Activated T-helper 9 cell treated with anti-CD3 and anti-CD28 coated beads, Interleukin-2, amount 50 U/mL, for 16 hours (primary cell): ENCODE results near the gene GLI2.

Experiments
- DNase-seq: peaks from one replicate; pipeline ENCODE4 v3.0.0-alpha.2; 2020; ENCODE audit warnings: low read depth

GLI2 gene

GRCh38 chr2:120758181-120759144 lies 22.8 kb downstream of the GLI2 start:
- DNase-seq, result no peak

DNA sequence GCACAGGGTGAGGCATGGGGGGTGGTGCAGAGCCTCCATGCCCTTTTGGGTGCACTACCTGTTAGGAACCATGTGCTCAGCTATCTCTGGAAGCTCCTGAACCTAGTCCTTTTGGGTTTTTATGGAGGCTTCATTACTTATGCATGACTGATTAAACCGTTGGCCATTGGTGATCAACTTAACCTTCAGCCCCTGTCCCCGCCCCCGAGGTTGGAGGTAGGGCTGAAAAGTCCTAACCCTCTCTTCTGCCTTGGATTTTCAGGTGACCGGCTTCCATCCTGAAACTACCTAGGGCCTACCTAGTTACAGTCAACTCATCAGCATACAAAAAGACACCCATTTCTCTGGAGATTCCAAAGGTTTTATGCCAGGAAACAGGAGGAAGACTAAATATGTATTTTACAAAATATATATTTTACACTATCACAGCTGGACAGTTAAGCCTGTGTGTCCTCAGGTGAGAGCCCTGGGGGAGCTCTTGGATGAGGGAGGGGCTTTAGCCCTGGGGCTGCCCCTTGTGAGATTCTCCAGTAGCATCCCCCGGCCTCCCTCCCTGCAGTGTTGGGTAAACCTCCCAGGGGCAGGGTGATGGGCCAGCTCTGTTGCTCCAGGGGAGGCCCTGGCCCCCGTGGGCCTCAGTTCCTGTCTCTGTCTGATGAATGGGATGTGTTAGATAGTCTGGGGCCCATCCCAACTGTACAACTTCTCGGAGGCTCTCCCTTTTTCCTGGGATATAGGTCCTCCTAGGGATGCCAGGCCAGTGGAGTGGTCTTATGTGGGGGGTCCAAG lies 24.1 kb downstream of the GLI2 start:
- DNase-seq, result no peak

DNA sequence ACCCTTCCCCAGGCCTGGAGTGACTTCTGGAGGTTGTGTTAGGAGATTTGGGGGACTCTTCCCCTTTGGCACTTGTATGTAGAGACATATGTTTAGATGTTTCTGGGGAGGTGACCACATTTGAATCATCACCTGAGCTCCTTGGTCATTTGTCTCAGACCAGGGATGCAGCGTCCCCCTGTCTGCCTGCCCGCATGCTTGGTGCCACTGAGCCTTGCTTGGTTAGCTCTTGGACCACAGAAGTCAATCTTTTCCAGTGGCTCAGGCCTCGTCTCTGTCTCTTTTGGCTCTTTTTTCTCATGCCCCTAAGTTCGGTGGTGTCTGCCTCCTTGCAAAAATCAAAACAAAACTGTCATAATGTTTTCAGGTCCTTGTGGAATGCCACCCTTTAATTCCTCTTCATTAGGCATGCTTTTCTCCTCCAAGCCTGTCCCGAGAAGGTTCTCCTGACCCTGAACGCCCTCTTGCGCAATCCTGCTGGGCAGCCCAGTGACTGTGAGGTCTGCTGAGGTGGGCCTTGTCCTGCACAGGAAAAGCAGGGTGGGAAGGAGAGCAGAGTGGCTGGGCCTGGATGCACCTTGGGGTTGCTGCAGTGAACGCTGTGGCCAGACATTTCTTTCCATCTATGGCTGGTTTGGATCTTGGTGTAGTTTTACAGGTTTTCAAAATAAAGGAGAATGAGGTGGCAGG lies 24.9 kb downstream of the GLI2 start:
- DNase-seq, result no peak

DNA sequence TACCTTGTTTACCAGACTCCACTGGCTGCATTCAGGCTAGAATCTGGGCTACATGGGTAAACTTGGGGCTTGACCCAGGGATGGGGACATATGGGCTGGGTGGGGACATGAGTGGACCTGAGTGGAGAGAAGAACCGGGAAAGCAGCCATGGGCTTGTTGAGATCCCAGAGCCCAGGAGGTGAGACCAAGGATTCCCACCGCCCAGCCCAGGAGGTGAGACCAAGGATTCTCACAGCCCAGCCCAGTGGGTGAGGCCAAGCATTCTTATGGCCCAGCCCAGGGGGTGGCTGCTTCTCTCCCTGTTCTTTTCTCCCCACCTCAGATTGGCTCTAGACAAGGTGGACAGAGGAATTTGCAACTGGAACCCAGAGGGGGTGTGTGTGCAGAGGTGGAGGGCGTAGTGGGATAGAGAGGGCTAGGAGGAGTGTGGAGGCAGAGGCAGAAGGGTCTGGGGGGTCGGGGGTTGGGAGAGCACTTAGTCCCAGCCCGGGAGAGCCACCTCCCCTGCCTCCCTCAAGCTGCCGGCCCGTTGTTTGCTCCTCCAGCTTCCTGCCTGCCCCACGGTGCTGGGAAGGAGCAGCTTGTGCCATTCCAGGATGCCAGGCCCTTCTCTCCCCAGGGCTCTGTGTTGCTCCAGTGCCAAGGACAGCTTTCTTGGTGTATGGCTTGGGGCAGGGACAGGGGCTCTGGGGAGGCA lies 25.6 kb downstream of the GLI2 start:
- no peak for DNase-seq

- DNase-seq, result no peak
These were observed 26.2 kb downstream of the GLI2 start for GRCh38 chr2:120761911-120762310.

DNA sequence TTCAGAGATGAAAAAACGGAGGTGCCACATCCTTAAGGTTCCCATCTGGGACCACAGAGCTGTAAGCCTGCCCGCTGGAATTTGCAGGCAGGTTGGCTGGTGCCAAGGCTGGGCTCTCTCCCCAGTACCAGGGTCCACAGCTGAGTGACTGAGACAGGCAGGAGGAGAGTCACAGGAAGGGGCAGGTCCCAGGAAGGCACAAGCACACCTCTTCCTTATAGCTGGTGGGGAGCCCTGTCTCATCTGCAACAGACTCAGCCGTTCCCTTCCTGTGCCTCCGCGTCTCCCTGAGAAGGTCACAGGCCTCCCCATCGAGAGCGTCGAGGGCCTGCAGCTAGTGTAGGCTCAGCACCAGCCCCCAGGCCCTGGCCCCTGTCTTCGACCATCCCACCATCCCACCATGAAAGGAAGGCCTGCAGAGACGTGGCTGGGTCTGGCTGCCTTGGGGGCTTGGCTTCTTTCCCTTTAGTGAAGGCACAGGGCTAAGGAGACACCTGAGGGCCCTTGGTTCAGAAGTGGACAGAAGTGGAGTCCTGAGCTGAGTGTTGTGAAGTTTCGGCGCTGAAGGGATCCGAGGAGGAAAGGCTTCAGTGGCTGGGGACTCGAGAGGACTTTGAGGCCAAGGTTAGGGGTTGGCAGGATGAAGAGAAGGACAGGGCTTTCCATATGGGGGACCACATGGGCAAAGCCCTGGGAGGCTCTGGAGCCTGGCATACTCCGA lies 26.8 kb downstream of the GLI2 start:
- no peak for DNase-seq

- DNase-seq, result no peak
These were observed 27.8 kb downstream of the GLI2 start for GRCh38 chr2:120763508-120763907.

DNA sequence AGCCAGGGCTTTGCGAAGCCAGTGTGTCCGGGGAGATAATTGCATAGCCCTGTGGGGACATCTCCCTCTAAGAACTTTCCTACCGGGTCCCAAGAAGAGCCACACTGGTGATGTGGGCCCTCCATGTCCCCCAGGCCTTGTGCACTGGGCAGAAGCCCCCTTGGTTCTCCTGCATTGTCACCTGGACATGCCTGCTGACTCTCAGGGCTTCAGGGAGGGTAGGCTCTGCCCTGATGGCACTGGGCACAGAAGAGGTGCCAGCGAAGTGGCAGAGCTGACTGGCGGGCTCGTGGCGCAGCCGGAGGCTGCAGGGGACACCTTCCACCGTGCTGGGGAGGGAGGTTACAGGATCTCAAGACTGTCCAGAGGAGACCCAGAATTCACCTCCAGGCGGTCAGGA lies 28.3 kb downstream of the GLI2 start:
- DNase-seq, result no peak

- no peak for DNase-seq
These were observed 28.8 kb downstream of the GLI2 start for GRCh38 chr2:120764492-120764891.

DNA sequence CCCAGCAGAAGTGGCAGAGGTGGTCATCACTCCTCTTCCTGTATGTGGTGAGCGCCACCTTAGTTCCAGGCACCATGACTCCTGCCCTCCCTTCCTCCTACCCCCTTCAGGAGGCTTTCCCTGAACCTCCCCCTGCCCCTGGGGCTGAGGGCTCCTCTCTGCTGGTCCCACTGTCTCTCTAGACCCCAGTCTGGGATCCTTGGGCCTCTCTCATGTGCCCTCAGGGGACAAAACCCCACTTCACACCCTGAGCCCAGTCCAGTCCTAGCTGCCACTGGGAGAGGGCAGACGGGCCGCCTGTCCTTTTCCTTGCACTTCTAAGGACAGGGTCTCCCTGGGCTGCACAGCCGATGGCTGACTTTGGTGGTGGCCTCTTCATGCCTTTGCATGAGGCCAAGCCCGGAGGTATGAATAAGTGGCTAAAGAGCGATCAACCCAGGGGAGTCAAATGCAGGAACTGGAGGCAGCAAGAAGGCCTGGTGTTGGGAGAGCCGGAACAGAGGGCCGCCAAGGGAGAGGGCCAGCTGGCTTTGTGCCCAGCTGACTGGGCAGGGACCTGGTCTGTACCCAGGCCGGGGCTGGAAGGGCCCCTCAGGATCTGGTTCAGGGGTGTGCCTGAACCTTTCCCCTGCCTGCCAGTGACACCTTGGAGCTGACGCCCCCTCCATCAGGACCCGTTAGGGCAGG lies 29.5 kb downstream of the GLI2 start:
- DNase-seq, result no peak

GRCh38 chr2:120765678-120766469 lies 30.2 kb downstream of the GLI2 start:
- DNase-seq, result no peak

DNA sequence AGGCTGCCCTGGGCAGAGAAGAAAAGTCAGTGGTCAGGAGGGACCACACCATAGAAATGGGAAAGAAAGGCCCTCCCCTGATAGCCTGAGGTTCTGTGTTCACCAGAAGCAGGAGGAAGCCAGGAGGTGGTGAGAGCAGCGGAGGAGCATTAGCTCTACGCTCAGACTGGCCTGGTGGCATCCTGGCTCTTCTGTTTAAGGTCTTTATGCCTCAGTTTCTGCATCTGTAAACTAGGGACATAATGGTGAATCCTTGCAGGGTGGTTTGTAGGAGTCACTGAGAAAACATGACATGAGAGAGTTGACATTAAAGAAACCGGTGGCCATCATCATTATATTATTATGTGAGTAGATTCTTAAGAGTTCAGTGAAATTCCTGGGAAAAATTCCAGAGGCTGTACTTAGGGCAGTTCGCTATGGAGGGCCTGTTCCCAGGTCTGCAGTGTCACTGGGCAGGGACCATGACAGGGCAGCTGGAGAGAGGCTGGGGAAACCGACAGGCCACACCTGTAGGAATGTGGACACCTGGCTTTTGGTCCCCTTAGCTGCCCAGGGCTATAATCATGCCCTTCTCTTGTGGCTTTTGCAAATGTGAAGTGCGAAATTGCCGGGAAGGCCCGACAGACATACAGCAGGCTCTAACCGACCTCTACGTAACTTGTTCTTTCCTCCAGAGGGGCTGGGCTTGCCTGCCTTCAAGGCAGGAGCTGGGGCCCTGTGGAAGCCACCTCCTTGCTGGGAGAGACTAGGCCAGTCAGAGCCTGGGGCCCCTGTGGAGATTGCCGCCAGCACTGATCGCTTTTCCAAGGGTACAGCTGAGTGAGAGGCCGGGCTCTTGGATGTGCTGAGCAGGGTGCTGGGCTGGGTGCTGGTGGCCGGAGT lies 31.0 kb downstream of the GLI2 start:
- no peak for DNase-seq

DNA sequence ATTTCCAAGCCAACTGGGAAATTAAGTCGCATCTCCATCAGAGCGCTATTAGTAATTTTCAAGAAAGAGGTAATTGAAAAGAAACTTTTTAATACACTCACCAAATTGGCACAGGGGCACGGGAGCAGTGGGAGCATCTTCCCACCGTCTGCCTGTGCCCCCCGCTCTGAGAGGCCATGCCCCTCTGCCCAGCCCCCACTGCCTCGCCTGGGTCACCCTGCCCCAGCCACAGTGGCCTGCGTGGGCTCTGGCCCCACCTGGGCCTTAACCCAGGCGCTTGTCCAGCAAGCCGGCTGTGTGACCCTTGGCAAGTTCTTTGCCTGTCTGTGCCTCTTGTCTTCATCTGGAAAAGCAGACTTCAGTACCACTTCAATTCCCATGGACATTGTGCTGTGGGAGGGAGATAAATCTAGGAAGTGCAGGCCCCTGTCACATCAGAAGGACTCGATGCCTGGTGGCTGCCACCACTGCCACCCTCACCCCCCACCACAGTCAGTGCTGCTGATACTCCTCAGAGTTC lies 31.9 kb downstream of the GLI2 start:
- no peak for DNase-seq

GRCh38 chr2:120768112-120769048 lies 32.7 kb downstream of the GLI2 start:
- DNase-seq, result no peak

GRCh38 chr2:120769076-120769786 lies 33.6 kb downstream of the GLI2 start:
- no peak for DNase-seq

DNA sequence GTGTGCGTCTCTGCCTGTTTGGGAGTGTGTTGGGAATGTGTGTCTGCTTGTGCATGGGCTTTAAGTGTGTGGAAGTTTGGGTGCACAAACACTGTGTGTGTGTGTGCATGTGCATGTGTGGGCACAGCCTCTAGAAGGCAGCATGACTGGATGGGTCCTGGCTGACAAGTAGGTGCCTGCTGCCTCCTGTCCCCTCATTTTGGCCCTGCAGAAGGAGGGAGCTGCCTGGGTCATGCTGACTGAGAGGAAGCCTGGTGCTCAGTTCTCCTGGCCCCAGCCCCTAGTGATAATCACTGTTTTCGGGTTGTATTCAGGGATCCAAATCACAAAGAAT lies 34.1 kb downstream of the GLI2 start:
- DNase-seq, result no peak

DNA sequence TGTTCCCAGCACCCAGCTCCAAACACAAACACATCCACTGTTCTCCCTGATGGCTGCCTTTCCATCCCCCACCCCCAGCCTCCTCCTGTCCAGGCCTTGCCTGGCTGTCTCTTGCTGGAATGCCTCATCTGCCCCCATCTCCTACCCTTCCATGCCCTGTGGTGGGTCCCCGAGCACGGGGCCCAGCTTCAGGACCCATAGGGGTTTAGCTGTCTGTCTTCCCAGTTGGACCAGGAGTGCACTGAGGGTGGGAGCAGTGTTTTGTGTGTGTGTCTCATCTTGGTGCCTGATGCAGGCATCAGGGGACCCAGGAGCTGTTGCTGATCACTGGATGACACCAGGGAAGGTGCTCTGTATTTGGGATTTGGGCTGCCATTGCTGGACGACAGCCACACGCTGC lies 34.5 kb downstream of the GLI2 start:
- DNase-seq, result no peak
